NB4 (cell line): Measurements from ENCODE around the gene MICAL2.

ENCODE experiments used
- CTCF ChIP-seq: IDR thresholded peaks from one replicate; pipeline ENCODE4 v1.5.1; 2012; ENCODE audit warnings: low read depth, low read length
- MAX ChIP-seq: IDR thresholded peaks from 2 replicates; pipeline ENCODE4 v1.6.1; 2011; ENCODE audit warnings: low read depth, low read length
- MYC ChIP-seq: IDR thresholded peaks from 2 replicates; pipeline ENCODE4 v1.6.1; 2011; ENCODE audit warnings: low read depth, low read length
- POLR2A ChIP-seq: IDR thresholded peaks from 2 replicates; pipeline ENCODE4 v1.6.1; 2011; ENCODE audit warnings: mild to moderate bottlenecking; ENCODE audit not compliant: insufficient read length; ENCODE audit errors: extremely low read depth

DNA sequence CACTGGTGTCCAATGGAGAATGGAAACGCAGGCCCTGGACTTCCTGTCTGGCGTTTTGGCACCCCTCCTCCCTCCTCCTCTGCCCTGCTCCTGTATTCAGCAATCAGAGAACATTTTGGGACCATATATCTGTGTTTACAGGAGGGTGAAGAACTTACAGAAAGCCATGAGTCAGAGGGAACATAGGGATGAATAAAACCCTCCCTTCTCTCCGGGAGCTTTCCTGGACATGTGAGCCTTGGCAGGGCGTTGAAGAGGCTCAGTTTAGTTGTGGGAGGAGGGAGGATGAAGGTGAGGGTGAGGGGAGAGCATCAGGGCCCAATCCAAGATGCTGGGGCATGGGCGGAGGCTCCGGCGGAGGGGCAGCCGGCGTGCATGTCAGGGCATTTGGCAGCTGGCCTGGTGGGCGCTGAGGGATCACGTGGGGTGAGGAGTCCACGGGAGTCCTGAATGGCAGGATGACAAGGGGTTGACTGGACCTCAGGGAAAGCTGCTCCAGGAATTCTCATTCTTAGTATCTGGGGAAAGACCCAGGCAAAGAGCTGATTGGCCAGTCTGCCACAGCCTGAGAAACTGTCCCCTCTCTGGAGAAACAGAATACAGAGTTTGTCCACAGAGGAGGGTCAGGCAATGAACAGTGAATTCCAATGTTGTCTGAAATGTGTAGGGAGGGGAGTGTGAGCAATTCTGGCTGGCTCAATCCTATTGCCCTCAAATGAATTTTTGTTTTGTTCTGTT is 28.9 kb downstream of the MICAL2 start:
- TF ChIP-seq CTCF (no peak), POLR2A (no peak), MYC (no peak), MAX (no peak)
